AG04449 (cell line): ENCODE results near the gene PSMC3.
A peak's percentile ranks its signal among the peaks of the same experiment; 100 is the strongest.

Experiments
- CTCF ChIA-PET: fragments of 350-600 bp; formaldehyde crosslinking; extraction: SDS; loops from one replicate; lab custom pipeline; 2021; ENCODE audit warnings: antibody characterized with exemption; lab: Yijun Ruan, JAX
- POLR2A ChIA-PET: fragments of 400-600, 350-600 bp; formaldehyde crosslinking; extraction: SDS; loops from one replicate; lab custom pipeline; 2020; ENCODE audit warnings: antibody characterized with exemption, inconsistent platforms; lab: Yijun Ruan, JAX
- DNase-seq: peaks from one replicate; pipeline ENCODE4 v3.0.0-alpha.2; 2010; ENCODE audit warnings: low read depth, low spot score
- H3K4me3 ChIP-seq: 2 replicates; pipeline ENCODE4 v1.5.1; 2011; ENCODE audit warnings: low read depth, mild to moderate bottlenecking, control low read depth, low read length
- CTCF ChIP-seq: IDR thresholded peaks from one replicate; pipeline ENCODE4 v1.5.1; 2011; ENCODE audit warnings: mild to moderate bottlenecking, moderate library complexity, low read length, control low read depth, inconsistent platforms; ENCODE audit not compliant: insufficient read depth; ENCODE audit errors: missing control alignments

The PSMC3 gene

GRCh38 chr11:47434011-47434786 lies 8.0 kb upstream of the PSMC3 start:
- POLR2A ChIA-PET, result no interaction called here
- DNase-seq, result no peak
- CTCF ChIA-PET, result interaction anchor here (0.6 to 1.1 kb wide), 2 partner anchors 19 to 20 kb away, joined by 3 read pairs; no protein-coding TSS in a partner anchor
- TF ChIP-seq CTCF, result no peak
- H3K4me3 ChIP-seq, result no peak overlapping the region

- H3K4me3 ChIP-seq, result no peak overlapping the region
- DNase-seq, result no peak
- TF ChIP-seq CTCF, result no peak
- CTCF ChIA-PET, result interaction anchor here (0.7 to 2.2 kb wide), 3 partner anchors 17 to 379 kb away, joined by 3 to 11 read pairs (median 4); no protein-coding TSS in a partner anchor
- POLR2A ChIA-PET, result no interaction called here
Measured at GRCh38 chr11:47433157-47433556, 6.9 kb upstream of the PSMC3 start.

GRCh38 chr11:47431356-47432083 lies 5.3 kb upstream of the PSMC3 start:
- no peak overlapping the region for H3K4me3 ChIP-seq
- POLR2A ChIA-PET, result no interaction called here
- DNase-seq, result no peak
- CTCF ChIA-PET, result interaction anchor here (1.7 to 2.2 kb wide), 2 partner anchors 15 to 77 kb away, joined by 4 to 11 read pairs; no protein-coding TSS in a partner anchor
- no peak for TF ChIP-seq CTCF

GRCh38 chr11:47430524-47430923 lies 4.3 kb upstream of the PSMC3 start:
- POLR2A ChIA-PET, result no interaction called here

GRCh38 chr11:47425611-47426010 lies 628 bp downstream of the PSMC3 start:
- POLR2A ChIA-PET, result interaction anchor here (1.4 to 3.7 kb wide), 3 partner anchors 8 to 12 kb away, joined by 5 to 38 read pairs (median 5); no protein-coding TSS in a partner anchor
- no peak for DNase-seq
- CTCF ChIA-PET, result interaction anchor here (1.1 to 8.9 kb wide), 3 partner anchors 14 to 191 kb away, joined by 3 to 66 read pairs (median 6); partner anchors contain the start of gene SLC39A13
- H3K4me3 ChIP-seq, result peak overlapping the region; percentile 98
- TF ChIP-seq CTCF, result no peak

More at GRCh38 chr11:47430524-47430923, 4.3 kb upstream of the PSMC3 start:
- DNase-seq, result no peak
- no peak overlapping the region for H3K4me3 ChIP-seq
- CTCF ChIA-PET, result interaction anchor here (1.0 kb wide), 1 partner anchor 56 kb away, joined by 3 read pairs; no protein-coding TSS in a partner anchor
- no peak for TF ChIP-seq CTCF
